HL-60/S4 treated with retinoic acid at 250 ng/mL for 4 days and 3 days (cell line): Measurements from ENCODE around the gene MSMP.

Source experiments
- in situ Hi-C: fragments of 300-500 bp; cut with MboI; formaldehyde crosslinking; loops from 2 replicates; pipeline ENCODE4 v1.7.0; 2022; ENCODE audit warnings: low sequenced_read_pairs

The MSMP gene

GRCh38 chr9:35771943-35772342 lies 17.9 kb upstream of the MSMP start:
- in situ Hi-C loops = no loop called here

- in situ Hi-C loops = no loop called here
These were observed 17.5 kb upstream of the MSMP start for GRCh38 chr9:35771534-35771933.

DNA sequence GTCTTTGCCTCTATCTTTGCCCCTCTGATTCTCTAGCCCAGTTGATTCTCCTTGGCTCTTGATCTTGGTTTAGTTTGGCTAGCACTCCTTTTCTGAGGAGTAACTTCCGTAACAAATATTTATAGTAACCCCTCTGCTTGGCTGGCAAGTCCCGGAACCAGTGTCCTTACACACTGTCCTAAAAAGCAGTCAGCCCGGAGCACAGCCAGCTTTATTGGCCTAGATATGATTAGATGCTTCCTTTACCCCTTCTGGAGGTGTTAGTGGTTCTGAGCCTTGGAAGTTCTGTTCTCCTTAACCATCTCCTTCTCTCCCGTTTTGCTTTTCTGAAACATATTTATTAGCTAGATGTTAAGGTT lies 17.0 kb upstream of the MSMP start:
- in situ Hi-C loops = no loop called here

DNA sequence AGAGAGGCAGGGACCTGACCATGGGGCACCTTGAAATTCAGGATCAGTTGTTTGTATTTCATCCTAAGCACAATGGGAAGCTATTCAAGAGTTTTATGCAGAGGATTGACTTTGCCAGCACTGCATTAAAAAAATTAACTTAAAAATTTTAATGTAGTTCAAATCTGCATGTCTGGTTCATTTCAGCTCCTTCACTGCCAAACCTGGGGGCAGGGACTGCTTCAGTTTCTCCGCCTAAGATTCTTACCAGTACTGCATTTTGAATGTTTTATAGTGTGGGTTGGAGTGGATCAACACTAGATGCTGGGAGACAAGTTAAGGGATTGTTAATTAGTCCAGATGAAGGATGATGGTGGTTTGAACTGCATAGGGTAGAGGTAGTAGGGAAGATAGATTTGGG lies 15.7 kb upstream of the MSMP start:
- in situ Hi-C loops = no loop called here

GRCh38 chr9:35767458-35767857 lies 13.4 kb upstream of the MSMP start:
- in situ Hi-C loops = no loop called here

DNA sequence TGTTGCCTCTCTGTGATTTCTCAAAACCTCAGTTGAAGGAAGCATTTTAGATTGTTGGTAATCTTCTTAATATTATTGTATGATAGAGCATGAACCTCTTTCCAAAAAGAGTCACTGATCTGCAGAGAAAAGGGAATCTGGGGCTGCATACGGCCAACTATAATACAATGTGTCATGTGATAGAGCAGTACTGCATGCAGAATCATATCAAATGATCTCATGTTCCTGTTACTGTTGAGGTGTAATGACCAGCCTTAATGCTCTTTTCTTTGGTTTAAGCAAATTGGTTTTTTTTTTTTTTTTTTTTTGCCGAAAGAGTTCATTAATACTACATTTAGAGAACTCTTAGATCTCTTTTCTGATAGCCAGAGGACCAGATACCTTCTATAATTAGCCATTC lies 12.9 kb upstream of the MSMP start:
- in situ Hi-C loops = no loop called here

GRCh38 chr9:35763803-35764202 lies 9.7 kb upstream of the MSMP start:
- in situ Hi-C loops = no loop called here

DNA sequence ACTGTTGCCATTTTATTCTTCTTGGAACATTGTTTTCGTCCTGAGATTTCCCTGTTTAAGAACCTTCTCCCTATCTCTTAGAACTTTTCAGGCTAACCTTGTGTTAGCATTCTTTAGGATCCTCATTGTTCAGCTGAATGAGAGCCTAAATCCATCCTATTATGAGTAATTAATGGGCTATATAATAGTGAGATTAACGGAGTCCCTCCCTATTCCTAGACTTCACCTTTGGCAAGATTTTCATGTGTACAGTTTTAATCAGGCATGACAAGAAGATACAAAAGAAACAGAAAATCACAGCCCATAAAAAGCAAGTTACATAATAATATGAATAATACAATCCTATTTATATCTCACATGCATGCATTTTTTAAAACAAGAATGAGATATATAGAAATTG lies 9.1 kb upstream of the MSMP start:
- in situ Hi-C loops = no loop called here

GRCh38 chr9:35760651-35761050 lies 6.6 kb upstream of the MSMP start:
- in situ Hi-C loops = no loop called here

DNA sequence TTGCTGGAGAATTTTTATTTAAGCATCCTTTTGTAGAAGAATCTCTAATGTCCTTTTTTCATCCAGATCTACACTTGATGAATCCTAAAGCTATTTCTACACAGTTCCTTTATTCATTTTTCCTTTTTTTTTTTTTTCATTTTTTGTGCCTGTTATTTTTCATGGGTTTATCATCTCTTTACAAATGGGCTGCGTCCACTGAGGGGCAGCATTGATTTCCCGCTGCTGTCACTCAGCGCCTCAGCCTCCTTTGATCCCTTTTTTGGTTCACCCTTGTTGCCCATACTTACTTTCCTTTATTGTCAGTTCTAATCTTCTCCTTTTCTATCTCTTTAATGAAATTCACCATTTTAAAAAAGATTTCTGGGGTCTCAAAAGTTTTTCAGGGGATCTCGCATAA lies 5.7 kb upstream of the MSMP start:
- in situ Hi-C loops = no loop called here

- in situ Hi-C loops = no loop called here
These were observed 4.5 kb upstream of the MSMP start for GRCh38 chr9:35758475-35759050.

DNA sequence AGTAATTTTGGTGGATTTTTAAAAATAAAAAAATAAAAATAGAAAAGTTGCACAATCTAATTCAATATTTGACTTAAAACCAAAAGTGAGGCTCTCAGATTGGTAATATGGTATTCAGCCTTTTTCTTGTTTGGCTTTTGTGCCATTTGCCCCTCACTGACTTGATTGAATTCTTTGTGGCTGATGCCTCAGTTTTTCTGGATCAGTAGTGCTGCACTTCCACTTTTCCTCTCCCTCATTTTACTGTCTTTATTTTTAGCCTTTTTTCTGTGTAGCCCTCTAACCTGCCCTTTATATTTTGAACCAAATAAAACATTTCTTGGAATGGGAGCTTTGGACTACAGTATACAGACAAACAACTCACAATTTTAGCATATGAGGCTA lies 3.8 kb upstream of the MSMP start:
- in situ Hi-C loops = no loop called here

DNA sequence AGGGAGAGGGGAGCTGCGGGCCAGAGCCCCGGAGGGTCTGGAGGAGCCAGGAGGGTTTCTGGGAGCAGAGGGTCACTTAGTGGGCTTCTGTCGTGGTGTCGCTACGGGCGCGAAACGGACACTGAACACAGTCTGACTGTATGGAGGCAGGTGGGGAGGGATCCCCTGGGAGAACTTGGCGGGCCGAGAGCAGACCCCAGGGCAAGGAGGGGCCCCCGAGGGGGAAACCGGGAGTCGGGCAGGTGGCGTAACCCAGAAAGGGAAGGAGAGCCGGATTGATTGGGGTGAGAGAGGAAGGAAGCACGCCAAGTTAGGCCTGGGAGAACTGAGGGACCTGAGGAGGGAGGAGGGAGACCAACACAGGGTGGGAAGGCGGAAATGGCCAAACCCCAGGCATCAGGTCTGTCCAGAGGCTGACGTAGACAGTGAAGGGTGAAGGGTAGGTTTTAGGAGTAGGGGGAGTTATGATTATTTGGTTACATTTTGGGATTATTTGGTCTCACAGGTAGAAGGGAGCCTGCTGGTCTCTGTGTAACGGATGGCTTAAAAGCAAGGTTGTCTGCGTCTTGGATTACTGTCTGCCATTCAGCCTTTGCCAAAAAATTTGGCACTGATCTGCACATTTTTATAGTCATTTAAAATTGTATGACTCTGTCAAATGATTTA lies 3.3 kb upstream of the MSMP start:
- in situ Hi-C loops = no loop called here

- in situ Hi-C loops = no loop called here
These were observed 2.5 kb upstream of the MSMP start for GRCh38 chr9:35756275-35757225.

GRCh38 chr9:35755071-35755470 lies 995 bp upstream of the MSMP start:
- in situ Hi-C loops = no loop called here

- in situ Hi-C loops = no loop called here
These were observed 610 bp downstream of the MSMP start for GRCh38 chr9:35753466-35753865.

DNA sequence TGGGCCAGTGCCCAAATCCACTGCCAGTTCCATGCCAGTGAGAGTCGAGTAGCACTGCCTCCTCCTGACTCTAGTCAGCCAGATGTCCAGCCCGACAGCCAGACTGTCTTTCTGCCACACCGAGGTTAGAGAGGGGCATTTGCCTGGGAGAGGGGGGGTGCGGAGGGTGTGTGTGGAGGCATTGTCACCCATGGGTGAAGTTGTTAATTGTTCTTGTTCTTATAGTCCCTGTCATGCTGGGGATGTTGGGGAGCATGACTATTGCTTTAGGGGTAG lies 3.9 kb downstream of the MSMP start:
- in situ Hi-C loops = no loop called here

DNA sequence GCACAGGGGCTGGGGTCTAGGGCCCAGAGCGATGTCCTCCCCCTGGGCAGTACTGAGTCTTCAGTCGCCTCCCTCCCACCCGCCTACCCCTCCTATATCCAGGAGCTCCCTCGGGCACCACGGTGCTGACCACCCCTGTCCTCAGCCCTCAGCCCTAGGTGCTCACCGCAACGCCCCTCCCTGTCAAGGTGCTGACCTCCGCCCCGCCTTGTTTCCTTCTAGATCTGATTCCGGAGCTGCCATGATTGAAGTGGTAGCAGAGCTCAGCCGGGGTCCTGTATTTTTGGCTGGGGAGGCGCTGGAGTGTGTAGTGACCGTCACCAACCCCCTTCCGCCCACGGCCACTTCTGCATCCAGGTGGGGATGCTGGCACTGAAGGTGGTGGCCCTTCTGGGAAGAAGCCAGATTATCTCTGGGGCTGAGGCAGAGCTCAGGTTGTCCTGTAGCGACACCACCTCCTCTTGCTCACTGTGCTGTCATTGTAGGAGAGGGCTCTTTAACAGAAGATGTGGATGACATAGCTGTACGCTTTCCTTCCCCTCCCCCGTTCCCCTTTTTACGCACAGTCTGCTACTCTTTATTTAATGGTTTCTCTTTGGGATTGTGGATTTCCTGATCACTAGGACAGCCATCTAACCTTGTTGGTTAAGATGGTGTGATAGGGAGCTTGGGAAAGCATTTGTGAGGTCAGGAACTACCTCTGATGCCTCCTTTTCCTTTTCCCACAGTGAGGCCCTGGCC lies 4.4 kb downstream of the MSMP start:
- in situ Hi-C loops = no loop called here

GRCh38 chr9:35748858-35749514 lies 5.1 kb downstream of the MSMP start, which contains the start of the genes GBA2 and RGP1:
Gene GBA2, minus strand, starts transcription at chr9:35749228. Its CDS starts 524 bp downstream, at chr9:35748704.
Gene RGP1, plus strand, starts transcription at chr9:35749287. Its CDS starts 469 bp downstream, at chr9:35749756.
- in situ Hi-C loops = no loop called here

DNA sequence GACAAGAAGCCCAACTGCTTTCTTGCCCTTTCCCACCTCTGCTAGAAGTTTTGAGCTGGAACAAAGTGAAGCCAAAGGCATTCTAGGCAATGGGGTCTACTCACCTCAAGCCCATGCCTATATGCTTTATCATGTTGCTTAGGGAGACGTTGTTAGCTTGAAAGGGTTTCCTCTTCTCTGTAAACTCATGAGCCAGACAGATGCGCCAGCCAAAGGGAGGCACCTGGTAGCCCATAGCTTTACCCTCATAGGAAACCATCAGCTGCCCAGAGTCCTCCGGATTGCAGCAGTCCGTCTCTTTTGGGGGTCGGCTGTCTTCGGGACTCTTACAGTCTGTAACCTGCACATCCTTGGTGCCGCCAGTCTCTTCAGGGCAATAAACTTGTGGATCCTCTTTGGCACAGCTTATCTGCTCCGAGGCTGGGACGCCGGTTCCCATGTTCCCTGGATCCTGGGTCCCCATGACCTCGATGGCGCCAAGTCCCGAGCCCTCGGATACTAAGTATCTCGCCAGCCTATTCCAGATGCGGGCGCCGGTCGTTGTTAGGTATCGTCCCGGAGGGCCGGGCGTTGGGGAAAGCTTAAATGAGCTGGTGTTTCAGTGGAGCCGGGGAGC lies 5.7 kb downstream of the MSMP start:
- in situ Hi-C loops = no loop called here
